IgD-negative memory B cell (primary cell): Measurements from ENCODE around the gene CASZ1. TPM values are rescaled to one million over a fixed set of nuclear protein-coding genes. Genes with fewer than 3 reads are reported as not detected.

Experiments used
- H3K27ac Mint-ChIP-seq, 3 donors: one replicate each; pipeline ENCODE4 v1.8.0; 2020 to 2022; ENCODE audit warnings: mild to moderate bottlenecking in 3 of 3, mixed read lengths in 3 of 3, moderate library complexity in 1 of 3
- H3K27me3 Mint-ChIP-seq: one replicate; pipeline ENCODE4 v1.8.0; 2021; ENCODE audit warnings: mixed read lengths
- H3K36me3 Mint-ChIP-seq: one replicate; pipeline ENCODE4 v1.8.0; 2020; ENCODE audit warnings: mild to moderate bottlenecking, mixed read lengths
- H3K4me1 Mint-ChIP-seq, 3 donors: one replicate each; pipeline ENCODE4 v1.8.0; 2020 to 2022; ENCODE audit warnings: mixed read lengths in 3 of 3, mild to moderate bottlenecking in 1 of 3
- H3K4me3 Mint-ChIP-seq, 4 donors: one replicate each; pipeline ENCODE4 v1.8.0; 2020 to 2022; ENCODE audit warnings: mild to moderate bottlenecking in 4 of 4, mixed read lengths in 4 of 4, moderate library complexity in 3 of 4
- H3K9me3 Mint-ChIP-seq, 3 donors: one replicate each; pipeline ENCODE4 v1.8.0; 2020 to 2021; ENCODE audit warnings: mixed read lengths in 3 of 3, mild to moderate bottlenecking in 1 of 3
- polyA plus RNA-seq: library from polyadenylated mRNA; unstranded; fragments of 300-500 nt; fragmentation: Illumina TruSeq; gene quantifications from one replicate; pipeline ENCODE4 v1.2.3, GENCODE V29; 2021

CASZ1 gene
- polyA plus RNA-seq, 1 donor from 2014 or later = 5.6 TPM

DNA sequence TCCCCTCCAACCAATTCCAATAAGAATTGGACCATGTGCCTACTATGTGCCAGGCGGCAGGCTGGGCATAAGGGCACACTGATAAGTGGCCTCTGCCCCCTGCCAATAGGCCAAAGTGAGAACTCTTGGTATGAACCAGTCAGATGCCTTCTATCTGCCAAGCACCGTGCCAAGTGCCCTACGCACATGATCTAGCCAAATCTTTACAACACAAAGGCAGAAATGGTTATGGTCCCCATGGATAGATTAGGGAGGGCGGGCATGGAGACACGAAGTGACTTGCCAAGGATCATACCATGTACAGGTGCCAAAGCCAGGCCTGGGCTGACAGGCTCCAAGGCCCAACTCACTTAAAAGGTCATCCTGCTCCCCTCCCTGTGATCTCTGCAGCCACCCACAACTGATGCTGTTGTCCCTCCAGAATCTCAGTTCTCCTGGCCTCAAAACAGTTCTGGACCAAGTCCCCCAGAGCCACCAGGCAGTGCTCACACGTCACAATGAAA, 32.1 kb downstream of the CASZ1 start:
- Mint-ChIP-seq H3K4me1 (peaks cover 5 to 17% (median 10%) of the 10 kb centered on the region in 3 donors), H3K27ac (no peak overlapping the region), H3K36me3 (no peaks in the 10 kb centered on the region), H3K4me3 (no peak overlapping the region), H3K9me3 (no peaks in the 10 kb centered on the region), H3K27me3 (peaks cover 3% of the 10 kb centered on the region)

DNA sequence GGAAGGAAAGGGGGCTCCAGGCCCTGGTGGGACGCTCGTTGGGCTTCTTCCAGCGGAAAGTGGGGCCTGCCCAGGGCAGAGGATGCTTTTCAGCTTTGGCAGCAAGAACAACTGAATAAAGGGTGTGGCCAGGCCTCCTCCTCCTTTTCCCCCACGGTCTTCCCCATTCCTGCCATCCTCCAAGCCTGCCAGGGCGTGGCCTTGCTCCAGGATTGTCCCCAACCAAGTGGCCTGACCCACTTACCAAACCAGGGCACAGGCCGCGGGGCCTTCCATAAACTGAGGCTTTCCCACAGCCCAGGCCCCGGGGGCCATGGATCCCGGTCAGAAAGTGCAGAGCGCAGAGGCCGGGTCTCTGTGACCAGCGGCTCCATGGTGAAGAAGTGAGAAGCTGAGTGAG, 33.6 kb downstream of the CASZ1 start:
- H3K27me3 Mint-ChIP-seq = peaks cover 7% of the 10 kb centered on the region
- peak overlapping the region in 2 of 4 donors; percentile 46 to 73 for H3K4me3 Mint-ChIP-seq
- H3K4me1 Mint-ChIP-seq = peaks cover 5 to 22% (median 10%) of the 10 kb centered on the region in 3 donors
- H3K9me3 Mint-ChIP-seq = no peaks in the 10 kb centered on the region
- H3K36me3 Mint-ChIP-seq = no peaks in the 10 kb centered on the region
- no peak overlapping the region for H3K27ac Mint-ChIP-seq

DNA sequence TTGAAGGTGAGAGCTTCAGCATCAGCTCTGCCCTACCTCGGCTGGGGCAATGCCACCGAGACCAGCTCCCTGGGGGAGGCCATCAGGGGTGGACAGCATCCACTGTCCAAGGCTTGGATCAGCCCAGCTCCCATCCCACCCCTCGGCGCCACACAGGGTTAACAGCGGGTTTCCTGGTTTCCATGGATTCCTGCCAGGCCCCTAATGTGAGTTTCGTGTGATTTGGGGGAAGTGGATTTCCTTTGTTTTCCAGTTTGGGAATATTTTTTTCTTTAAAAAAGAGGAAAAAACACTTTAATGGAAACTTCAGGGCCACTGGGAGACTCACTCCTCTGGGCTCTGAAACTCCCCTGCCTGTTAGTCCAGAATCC, 34.3 kb downstream of the CASZ1 start:
- Mint-ChIP-seq H3K27me3 (peaks cover 8% of the 10 kb centered on the region), H3K4me1 (peaks cover 5 to 25% (median 12%) of the 10 kb centered on the region in 3 donors), H3K27ac (no peak overlapping the region), H3K36me3 (peaks cover 1% of the 10 kb centered on the region), H3K9me3 (no peaks in the 10 kb centered on the region), H3K4me3 (peak overlapping the region in 1 of 4 donors; percentile 84)

DNA sequence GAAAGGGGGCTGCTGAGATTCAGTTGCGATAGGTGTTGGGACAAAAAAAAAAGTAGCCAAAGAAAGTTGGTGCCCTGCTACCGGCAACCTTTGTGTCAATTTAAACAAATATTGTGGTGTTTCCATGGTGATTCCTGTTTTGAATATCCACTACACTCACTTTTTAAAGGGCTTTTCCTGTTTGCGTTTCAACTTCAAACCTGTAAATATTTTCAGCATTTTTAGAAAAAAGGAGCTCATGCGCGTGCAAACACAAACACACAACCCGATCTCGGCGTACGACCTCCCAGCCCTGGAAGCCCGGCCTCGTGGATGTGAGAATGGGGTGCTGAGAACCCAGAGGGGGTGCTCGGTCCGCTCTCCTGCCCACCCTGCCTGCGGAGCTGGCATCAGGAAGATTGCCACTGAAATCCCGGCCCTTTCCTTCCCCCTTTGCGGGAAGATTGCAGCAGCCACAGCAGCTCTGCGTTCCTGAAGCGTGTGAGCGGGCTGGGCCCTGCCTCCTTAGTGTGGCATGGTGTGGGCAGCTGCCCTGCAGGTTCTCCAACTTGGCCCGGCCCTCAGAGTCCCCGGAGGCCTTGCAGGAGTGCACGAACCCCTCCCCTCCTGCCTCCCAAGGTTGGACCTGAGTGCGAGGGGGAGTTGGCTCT, 34.8 kb downstream of the CASZ1 start:
- H3K4me3 Mint-ChIP-seq = peak overlapping the region; percentile 38 to 84 (median 63)
- H3K36me3 Mint-ChIP-seq = peaks cover 1% of the 10 kb centered on the region
- no peaks in the 10 kb centered on the region for H3K9me3 Mint-ChIP-seq
- peaks cover 8% of the 10 kb centered on the region for H3K27me3 Mint-ChIP-seq
- peaks cover 9 to 26% (median 14%) of the 10 kb centered on the region in 3 donors for H3K4me1 Mint-ChIP-seq
- peak overlapping the region in 2 of 3 donors; percentile 34 to 87 for H3K27ac Mint-ChIP-seq

DNA sequence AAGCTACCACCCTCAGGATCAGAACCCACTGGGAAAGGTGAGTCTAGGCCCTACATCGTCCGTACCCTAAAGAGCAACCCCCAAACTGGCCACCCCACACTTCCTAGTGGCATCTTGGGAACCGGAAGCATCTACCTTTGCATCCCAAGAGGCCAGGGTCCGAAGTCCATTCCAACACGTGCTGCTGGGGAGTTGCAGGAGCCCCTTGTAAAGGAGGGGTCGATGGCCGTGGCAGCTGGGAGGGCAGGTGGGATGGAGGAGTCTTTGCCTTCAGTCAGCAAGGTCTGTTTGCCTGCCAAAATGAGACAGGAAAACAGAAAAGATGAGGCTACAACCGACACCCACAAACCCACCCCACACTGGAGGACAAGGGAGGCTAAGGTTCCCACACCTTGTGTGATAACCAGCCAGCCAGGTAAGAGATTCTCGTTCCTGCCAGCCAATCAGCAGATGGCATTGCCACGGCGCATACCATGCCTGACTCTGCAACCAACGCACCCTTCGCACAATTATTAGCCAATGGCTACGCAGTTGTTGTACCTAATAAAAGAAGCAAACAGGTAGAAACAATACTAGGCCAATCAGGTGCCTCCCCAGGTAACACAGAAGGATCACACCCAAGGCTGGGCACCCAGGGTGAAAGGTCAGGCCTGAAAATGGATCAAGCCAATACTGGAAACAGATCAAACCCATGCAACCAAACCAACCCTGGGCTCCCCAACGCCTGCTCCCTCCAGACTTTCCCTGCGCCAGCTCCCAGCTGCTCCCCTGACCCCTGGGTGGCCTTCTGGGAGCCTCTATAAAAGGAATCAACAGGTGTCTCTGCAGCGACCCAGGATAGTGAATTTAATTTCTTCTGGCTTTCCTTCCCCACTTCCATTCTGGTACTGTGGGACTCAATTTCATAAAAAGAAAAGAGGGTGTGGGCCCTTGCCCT, 35.6 kb downstream of the CASZ1 start:
- H3K4me1 Mint-ChIP-seq = peaks cover 9 to 29% (median 18%) of the 10 kb centered on the region in 3 donors

DNA sequence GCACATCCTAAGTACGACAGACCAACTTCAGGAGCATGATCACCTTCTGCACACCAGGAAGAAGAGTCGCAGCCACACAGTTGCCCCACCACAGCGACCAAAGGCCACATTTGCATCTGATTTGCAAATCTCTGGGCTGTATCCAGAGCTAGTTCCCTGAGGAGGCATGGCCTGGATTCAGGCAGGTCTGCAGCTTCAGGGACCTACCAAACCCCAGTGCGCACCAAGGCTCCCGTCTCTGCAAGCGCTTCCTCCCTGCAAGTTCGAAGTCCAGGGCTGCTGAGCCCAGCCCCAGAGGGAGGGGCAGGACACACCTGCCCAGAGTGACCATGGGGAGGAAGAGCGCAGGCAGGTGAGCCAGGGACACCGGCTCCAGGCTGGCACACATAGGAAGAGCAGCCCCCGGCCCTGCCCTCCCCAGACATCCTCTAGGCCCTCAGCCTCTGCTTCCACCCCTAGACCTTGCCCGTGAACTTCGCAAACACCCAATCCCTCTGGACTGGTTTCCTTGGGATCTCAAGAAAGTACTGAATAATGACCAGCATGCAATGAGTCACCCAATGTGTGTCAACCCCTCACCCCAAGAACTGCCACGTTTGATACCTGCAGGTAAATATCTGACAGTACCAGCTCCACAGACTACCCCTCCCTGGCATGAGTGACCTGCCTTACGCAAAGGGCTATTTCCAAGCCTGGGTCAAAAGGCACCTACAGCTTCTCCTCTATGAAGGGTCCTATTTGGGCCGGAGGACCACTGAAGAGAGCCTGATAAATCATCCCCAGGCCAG, 36.8 kb downstream of the CASZ1 start:
- peak overlapping the region in 1 of 3 donors; percentile 2 for H3K27ac Mint-ChIP-seq
- no peaks in the 10 kb centered on the region for H3K9me3 Mint-ChIP-seq
- H3K36me3 Mint-ChIP-seq = peaks cover 1% of the 10 kb centered on the region
- H3K27me3 Mint-ChIP-seq = peaks cover 8% of the 10 kb centered on the region
- H3K4me3 Mint-ChIP-seq = peak overlapping the region in 1 of 4 donors; percentile 66
- H3K4me1 Mint-ChIP-seq = peaks cover 9 to 30% (median 22%) of the 10 kb centered on the region in 3 donors

More for the DNA sequence above, 35.6 kb downstream of the CASZ1 start:
- peak overlapping the region; percentile 38 to 84 (median 63) for H3K4me3 Mint-ChIP-seq
- H3K27me3 Mint-ChIP-seq = peaks cover 8% of the 10 kb centered on the region
- H3K27ac Mint-ChIP-seq = peak overlapping the region in 2 of 3 donors; percentile 34 to 87
- peaks cover 1% of the 10 kb centered on the region for H3K36me3 Mint-ChIP-seq
- no peaks in the 10 kb centered on the region for H3K9me3 Mint-ChIP-seq

DNA sequence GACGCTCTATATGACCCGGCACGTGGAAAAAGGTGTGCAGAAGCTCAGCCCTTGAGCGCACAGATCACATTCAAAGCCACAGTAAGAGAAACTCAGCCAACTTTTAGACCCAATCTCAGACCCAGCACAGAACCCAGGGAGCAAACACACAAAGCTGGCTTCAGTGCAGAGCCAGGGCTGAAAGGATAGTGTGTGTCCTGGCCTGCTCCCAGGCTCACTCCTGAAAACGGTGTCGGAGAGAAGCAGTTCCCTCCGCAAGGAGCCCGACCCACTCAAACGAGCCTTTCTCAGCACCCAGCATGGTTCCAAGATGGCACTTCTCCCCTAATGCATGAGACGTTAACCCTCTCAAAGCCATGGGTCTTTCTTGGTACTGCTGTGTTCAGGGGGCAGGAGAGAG, 39.6 kb downstream of the CASZ1 start:
- H3K27ac Mint-ChIP-seq = no peak overlapping the region
- peaks cover 8% of the 10 kb centered on the region for H3K27me3 Mint-ChIP-seq
- peak overlapping the region in 1 of 4 donors; percentile 80 for H3K4me3 Mint-ChIP-seq
- H3K36me3 Mint-ChIP-seq = peaks cover 1% of the 10 kb centered on the region
- no peaks in the 10 kb centered on the region for H3K9me3 Mint-ChIP-seq
- peaks cover 9 to 29% (median 22%) of the 10 kb centered on the region in 3 donors for H3K4me1 Mint-ChIP-seq

DNA sequence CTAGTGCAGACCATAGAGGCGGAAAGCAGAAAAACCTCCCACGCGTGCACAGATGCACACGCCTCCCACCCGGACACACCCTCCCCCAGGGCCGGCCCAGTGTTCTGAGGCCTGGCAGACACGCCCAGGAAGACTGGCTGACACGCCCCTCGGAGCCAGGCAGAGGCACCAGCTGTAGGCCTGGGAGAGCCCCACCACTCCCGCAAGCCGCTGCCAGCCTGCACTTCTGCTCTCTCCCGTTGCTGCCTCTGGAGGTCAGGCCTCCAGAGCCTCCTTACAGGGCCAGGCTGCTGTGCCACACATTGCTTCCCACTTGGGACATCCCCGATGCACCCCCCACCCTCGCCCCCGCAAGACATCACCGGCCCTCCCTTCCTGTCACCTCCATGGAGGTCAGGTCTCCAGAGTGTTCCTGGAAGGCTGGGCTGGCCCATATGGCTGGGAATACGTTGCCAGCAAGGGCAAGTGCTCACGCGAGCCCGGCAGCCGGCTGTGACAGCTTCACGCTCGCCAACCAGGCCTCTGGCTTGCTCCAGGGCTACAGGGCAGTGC, 40.4 kb downstream of the CASZ1 start:
- H3K27ac Mint-ChIP-seq = peak overlapping the region in 1 of 3 donors; percentile 67

DNA sequence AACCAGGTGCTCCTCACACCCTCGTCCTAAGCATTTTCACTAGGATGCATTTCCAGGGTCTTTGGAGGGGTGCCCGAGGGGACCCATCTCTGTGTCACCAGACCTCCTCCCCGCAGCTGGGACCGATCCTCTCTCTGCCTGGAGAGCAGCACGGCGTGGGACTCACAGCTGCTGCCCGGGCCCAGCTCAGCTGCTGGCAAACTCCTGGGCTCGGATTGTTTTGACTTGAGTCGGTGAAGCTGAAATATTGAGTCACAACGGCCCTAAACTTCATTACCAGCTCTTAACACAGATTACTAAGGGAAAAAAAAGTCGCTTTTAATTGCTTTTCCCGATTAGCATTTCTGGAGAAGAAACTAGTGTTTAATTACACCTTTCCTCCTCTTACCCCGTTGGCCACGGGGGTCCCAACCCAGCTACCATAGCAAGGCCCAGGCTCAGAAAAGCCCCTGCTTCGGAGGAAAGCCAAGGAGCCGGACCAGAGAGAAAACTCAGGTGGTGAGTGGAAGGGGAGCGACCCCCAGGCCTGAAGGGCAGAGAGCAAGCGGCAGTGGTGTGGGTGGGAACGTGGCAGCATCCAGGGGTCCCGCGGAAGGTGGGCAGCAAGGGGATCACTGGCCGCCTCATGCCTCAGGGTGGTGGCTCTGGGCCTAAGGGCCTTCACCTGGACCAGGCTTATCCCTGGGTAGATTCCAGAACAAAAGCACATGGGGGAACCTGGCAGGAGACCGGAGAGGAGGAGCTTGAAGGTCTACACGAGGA, 41.7 kb downstream of the CASZ1 start:
- Mint-ChIP-seq H3K4me1 (peaks cover 4 to 18% (median 11%) of the 10 kb centered on the region in 3 donors), H3K27ac (no peak overlapping the region), H3K9me3 (peaks cover 0 to 1% (median 0%) of the 10 kb centered on the region in 3 donors), H3K36me3 (peaks cover 1% of the 10 kb centered on the region), H3K27me3 (peaks cover 7% of the 10 kb centered on the region), H3K4me3 (no peak overlapping the region)

More for the DNA sequence above, 40.4 kb downstream of the CASZ1 start:
- peaks cover 4 to 24% (median 15%) of the 10 kb centered on the region in 3 donors for H3K4me1 Mint-ChIP-seq
- no peaks in the 10 kb centered on the region for H3K9me3 Mint-ChIP-seq
- H3K36me3 Mint-ChIP-seq = peaks cover 1% of the 10 kb centered on the region
- peak overlapping the region in 2 of 4 donors; percentile 37 to 75 for H3K4me3 Mint-ChIP-seq
- H3K27me3 Mint-ChIP-seq = peaks cover 10% of the 10 kb centered on the region

DNA sequence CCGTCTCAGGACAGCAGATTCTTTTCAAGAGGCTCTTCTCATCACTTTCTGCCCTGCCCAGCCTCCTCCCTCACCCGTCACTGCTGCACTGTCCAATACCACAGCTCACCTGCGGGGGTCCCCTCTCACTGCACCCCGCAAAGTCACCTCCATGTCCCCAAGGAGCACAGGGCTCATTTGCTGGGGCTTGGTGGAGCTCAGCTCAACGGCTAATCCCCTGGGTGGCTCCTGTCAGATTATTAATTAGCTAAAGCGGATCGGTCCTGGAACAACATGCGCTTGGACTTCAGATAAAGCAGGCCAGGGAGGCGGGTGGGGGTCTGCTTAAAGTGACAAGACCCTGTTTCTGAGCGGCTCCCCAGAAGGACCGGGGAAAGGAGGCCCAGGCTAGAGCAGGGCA, 43.1 kb downstream of the CASZ1 start:
- H3K4me1 Mint-ChIP-seq = peaks cover 4 to 11% (median 9%) of the 10 kb centered on the region in 3 donors
- H3K36me3 Mint-ChIP-seq = peaks cover 1% of the 10 kb centered on the region
- no peak overlapping the region for H3K4me3 Mint-ChIP-seq
- peaks cover 0 to 1% (median 0%) of the 10 kb centered on the region in 3 donors for H3K9me3 Mint-ChIP-seq
- peaks cover 3% of the 10 kb centered on the region for H3K27me3 Mint-ChIP-seq
- no peak overlapping the region for H3K27ac Mint-ChIP-seq

DNA sequence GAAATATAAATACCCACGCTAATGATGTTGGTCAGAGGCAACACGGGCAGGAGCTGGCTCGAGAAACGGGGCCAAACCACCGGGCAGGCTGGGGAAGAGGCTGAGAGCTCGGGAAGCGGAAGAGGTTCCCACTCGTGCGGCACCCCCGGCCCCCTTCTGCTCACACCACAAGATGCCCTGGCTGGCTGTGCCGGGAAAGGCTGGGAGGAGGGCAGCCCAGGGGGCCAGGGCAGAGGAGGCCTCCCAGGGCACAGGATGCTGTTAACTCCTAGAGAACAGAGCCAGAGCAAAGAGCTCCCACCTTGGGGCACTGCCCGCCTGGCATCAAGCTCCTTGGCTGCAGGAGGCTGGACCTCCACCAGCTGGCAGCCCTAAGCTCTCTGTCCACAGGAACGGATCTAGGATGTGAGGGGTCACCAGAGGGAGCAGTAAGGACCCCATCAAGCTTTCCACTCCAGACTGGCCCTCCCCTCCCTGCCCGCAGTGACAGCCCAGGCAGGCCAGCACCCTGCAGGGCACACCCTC, 44.8 kb downstream of the CASZ1 start:
- H3K9me3 Mint-ChIP-seq = peaks cover 0 to 1% (median 0%) of the 10 kb centered on the region in 3 donors
- peaks cover 0 to 7% (median 5%) of the 10 kb centered on the region in 3 donors for H3K4me1 Mint-ChIP-seq
- no peak overlapping the region for H3K4me3 Mint-ChIP-seq
- H3K36me3 Mint-ChIP-seq = no peaks in the 10 kb centered on the region
- H3K27ac Mint-ChIP-seq = peak overlapping the region in 1 of 3 donors; percentile 48
- H3K27me3 Mint-ChIP-seq = peaks cover 2% of the 10 kb centered on the region

DNA sequence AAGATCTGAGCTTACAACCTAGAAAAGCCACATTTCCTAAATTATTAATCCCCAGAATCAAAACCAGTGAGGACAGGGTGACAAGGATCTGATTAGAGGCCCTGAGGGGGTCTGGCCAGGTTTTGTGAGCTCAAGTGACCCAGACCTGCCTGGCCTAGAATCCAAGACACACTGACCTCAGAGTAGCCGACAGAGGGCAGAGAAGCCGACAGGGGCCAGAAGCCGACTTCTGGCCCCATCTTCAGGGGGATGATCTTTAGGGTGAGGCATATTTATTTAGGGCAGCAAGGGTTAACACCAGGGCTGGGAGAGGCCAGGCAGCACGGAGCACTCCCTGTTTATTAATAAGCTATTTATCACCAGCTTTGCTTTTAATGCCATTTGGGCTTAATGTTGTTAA, 45.3 kb downstream of the CASZ1 start:
- Mint-ChIP-seq H3K27me3 (peaks cover 2% of the 10 kb centered on the region), H3K27ac (peak overlapping the region in 1 of 3 donors; percentile 48), H3K9me3 (peaks cover 0 to 1% (median 0%) of the 10 kb centered on the region in 3 donors), H3K36me3 (no peaks in the 10 kb centered on the region), H3K4me3 (no peak overlapping the region), H3K4me1 (peaks cover 0 to 6% (median 5%) of the 10 kb centered on the region in 3 donors)

DNA sequence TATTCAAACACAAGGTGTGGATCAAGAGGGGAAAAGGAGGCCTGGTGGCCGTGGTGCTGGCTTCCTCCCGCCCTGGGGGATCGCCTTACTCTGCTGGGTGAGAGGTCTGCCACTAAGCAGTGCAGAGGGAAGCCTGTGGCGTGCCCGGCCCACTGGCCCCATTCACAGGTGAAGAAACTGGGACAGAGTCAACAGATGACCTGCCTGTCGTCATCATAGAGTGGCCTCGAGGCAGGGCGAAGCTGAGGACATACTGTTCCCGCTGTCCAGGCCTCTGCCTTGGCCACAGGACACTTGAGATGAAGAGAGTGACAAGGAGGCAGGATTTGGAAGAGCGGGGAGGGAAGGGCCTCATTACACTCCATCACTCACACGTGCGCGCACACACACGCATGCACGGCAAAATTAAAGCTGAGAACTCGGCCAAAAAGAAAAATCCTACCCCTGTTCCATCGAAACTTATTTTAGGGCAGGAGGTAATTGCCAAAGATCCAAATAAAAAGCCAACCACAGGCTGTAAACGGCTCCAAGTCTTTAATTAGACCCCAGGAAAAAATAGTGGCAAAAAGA, 50.5 kb downstream of the CASZ1 start:
- peaks cover 5% of the 10 kb centered on the region for H3K27me3 Mint-ChIP-seq
- H3K27ac Mint-ChIP-seq = no peak overlapping the region
- no peak overlapping the region for H3K4me3 Mint-ChIP-seq
- no peaks in the 10 kb centered on the region for H3K36me3 Mint-ChIP-seq
- peaks cover 0 to 1% (median 0%) of the 10 kb centered on the region in 3 donors for H3K9me3 Mint-ChIP-seq
- H3K4me1 Mint-ChIP-seq = peaks cover 0 to 1% (median 0%) of the 10 kb centered on the region in 3 donors
